ENCODE results near the gene FAM217A. TPM values are rescaled to one million over a fixed set of nuclear protein-coding genes. Genes with fewer than 3 reads are reported as not detected.
"Not testable (repeated sequence)": the region's sequence is repeated elsewhere in the genome, so short reads cannot be mapped to it uniquely, and the experiment has no call there.

The FAM217A gene, protein sequence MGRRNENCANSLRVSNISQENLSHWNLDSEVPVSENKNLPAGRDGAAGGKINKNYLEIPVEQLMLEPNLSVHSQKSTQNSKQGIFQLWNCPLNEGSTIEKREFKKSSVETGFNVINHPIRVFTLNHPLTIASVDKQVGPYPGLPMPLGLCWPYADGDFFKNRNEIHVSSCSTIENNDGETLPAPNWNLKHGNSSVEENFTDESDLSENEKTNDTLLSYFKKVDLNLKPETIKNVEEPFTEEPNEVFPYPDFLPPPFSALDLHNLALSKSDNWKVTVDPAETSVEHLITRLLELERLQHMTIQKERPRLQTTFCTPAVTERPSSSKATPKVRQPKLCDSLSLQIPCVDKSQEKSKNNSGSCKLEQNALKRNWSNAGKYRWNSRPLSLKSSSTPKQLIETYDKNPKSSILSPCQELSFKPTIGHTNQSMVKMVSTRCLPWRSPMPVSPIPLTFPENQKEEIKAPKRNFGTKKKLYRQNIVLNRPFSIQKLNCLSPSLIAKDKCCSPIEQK
- 0.48 TPM for total RNA-seq (ENCODE audit: insufficient read depth, low replicate concordance)

DNA sequence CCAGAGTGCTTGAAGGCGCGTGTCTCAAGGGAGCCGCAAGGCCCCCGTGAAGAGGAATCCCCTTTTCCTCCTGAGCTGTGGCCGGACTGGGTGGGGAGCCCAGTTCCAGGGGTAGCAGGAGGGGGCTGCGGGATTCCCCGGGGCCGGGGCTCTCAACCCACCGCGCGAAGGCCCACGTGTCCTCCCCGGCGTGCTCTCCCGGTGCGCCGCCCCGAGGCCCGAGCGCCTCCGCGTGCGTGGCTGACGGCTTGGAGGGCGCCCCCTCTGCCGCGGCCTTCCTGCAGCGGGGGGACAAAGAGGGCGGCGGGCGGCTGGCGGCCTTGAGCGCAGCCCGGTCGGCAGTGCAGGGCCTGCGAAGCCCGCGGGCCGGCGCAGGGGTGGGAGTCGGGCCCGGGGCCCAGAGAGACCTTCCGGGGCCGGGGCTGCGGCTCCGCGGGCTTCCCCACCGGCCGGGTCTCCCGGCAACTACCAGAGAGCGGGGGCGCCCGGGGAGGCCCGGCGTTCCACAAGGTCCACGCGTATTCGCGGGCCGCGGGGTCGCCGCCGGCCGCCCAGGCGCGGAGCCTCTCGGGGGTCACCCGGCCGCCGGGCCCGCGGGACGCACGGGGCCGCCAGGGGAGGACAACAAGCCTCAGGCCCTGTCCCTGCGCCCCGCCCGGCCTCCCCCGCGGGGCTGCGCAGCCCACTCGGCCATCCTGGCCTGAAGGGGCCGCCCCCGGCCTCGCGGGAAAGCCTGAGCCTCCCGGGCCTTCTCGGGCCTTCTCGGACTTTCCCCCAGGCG lies at the start of gene FAM217A:
TSS of gene FAM217A (minus strand) at position 447 of the 781 bp plus-strand sequence. CDS start 1,723 bp downstream, outside the sequence.
- no peak for DNase-seq (ENCODE audit: low spot score)

DNA sequence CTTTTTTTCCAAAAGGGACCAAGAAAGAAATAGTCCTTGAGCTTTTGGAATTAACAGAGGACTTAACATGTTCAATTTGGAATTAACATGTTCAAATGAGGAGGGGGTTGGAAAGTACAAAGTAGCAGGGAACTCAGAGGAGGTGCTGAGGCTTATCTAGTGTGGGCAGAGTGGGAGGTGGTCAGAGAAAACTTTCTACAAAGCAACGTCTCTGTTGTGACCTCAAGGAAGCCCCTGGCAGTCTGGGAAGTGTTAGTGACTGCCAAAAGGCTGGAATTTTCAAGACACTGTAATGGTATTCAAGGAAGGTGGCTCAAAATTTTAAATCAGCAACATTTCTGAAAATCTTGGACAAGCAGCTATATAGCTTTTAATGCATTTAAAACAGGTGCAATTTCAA lies 49.1 kb upstream of the FAM217A start:
- DNase-seq (ENCODE audit: low spot score), result no peak

DNA sequence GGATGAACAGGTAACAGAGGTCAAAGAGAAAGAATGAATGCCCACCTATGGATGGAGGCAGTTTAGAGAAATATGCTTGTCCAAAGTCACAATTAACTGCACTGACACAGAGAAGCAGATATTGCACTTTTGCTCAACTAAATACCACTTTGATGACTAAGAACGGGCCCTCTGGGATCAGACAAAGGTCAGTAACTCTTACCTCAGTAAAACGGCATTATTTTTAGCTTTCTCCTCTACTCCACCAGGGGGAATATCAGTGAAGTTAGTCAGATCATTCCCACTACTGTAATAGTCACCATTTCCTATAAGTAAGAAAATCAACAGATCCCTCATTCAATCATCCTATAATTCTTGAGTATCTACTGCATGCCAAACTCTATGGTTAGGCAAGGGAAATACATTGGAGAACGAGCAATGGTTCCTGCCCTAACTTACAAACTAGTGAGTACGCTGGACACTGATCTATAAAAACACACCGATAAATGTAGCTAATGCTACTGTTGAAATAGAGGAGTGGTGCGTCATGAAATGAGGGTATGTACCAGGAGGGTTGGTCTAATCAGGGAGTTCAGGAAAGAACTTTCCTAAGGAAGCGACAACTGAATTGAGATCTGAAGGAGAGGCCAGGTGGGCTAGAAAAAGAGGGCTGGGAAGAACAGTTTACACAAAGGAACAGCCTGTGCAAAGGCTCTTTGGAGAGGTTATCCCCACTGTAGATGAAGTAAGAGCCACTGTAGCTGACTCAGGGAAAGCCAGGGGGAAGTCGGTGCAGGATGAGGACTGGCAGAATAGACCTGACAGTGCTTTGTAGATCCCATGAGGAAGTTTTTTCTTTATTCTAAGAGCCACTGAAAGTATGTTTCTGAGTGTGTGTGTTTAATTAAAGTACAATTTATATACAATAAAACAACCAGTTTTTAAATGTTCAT lies 47.3 kb upstream of the FAM217A start:
- DNase-seq (ENCODE audit: low spot score), result peak; percentile 59

DNA sequence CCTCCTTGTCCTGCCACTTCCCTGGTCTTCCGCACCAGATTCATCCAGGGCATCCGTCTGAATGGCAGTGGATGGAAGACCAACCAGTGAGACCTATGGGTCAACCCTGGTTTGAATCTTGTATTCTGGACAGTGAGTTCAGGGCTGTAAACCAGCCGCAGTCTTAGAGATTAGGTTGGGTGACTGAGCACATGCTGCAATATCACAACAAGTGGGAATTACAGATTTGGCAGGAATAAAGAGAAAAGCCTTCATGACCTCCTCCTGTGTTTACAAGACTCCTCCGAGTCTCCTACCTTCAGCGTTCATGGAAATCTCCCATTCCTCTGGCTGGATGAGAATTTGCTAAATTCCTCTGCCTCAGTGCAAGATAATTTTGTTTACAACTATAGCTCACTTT lies 46.6 kb upstream of the FAM217A start:
- DNase-seq (ENCODE audit: low spot score), result peak; percentile 5

DNA sequence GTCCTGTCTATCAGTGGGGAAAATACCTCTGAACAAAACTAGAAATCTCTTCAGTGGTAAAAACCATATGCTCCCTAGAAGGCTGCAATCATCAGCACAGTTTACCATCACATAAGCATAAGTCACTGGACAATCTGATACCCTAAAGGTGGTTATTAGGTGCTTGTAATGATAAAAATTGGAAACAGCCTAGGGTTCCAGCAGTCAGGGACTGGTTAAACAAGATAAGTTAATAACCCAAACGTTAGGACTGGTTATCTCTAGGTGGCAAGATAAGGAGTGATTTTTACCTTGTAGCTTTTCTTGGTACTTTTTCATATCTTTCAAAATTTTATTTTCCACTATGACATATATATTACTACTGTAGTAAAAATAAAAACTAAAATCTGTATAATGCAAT lies 45.4 kb upstream of the FAM217A start:
- DNase-seq (ENCODE audit: low spot score), result no peak

DNA sequence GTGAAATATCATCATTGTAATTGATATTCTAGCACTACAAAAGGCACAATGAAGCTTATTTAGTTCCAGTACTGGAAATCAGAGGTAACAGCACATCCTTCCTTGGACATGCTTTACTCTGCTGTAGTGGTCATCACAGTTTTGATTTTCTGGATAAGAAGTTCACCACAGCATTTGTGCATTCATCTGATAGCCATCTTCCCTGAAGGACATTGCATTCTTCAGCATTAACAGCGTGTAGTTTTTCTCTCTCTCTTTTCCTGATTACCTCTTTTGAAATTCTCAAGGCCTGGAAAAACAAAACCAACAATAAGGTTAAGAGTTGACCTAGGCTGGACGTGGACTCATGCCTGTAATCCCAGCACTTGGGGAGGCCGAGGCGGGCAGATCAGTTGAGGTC lies 36.8 kb upstream of the FAM217A start:
- no peak for DNase-seq (ENCODE audit: low spot score)

DNA sequence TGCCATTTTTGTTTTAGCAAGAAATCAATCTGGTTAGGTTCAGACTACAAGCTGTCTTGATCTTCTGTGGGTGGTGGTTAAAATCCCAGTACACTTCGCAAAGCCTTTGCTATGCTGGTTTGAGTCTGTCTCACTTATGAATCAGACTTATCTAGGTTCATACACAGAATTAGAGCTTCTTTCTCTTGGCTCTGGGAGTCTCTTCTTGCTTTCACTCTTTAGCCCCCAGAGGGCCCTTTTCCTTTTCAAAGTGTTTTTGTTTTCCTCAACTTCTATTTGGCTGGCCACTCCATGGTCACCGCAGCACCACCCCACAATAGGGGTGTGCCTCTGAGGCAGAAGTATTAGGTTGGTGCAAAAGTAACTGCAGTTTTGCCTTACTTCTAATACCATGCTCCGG lies 35.2 kb upstream of the FAM217A start:
- peak; percentile 59 for DNase-seq (ENCODE audit: low spot score)

DNA sequence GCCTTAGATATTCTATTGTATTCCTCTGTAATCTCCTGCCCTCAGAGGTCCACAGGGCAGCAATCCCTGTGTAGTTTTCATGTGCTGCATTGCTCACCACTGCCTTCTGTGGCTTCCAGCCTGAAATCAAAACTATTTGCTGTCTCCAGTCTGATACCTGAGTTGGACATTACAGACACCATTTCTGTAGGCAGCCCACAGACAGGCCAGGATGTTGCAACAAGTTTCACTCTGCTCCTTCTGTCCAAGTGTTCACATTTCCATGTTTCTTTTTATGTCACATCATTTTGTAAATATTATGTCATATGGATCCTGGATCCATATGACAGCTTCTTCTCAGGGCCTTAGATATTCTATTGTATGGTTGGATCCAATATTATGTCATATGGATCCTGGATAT lies 34.7 kb upstream of the FAM217A start:
- DNase-seq (ENCODE audit: low spot score), result no peak

DNA sequence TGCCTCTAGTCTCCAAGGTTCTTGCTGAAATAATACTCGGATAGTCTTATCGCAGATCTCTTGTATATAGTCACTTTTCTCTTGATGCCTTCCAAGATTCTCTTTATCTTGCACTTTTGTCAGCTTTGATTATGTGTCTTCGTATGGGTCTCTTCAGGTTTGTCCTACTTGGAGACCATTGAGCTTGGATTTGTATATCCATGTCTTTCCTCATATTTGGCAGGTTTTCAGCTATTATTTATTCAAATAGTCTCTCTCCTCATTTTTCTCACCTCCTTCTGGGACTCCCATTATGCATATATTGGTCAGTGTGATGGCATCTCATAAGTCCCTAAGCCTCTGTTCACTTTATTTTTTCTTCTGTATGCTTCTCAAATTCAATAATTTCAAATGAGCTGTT lies 33.4 kb upstream of the FAM217A start:
- no peak for DNase-seq (ENCODE audit: low spot score)

DNA sequence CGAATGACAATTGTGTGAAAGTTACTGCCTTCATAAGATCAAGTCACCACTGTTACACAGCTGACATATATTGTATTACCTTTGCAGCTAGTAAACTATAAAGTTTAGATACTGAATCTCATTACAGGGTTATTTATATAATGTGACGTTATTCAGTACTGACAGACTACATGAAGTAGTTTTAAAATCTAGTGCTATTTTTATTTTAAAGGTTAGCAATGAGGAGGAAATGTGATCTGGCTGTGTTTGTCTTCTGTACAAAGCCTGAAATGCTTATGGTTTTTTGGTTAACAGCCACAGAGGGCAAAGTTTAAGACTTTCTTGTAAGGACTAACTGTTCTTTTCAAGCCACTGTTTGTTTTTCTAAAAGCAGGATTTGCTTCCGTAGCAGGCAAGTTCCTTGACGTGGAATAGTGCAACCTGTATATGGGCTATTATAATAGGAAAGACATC lies 30.5 kb upstream of the FAM217A start:
- not testable (repeated sequence) for DNase-seq (ENCODE audit: low spot score)

DNA sequence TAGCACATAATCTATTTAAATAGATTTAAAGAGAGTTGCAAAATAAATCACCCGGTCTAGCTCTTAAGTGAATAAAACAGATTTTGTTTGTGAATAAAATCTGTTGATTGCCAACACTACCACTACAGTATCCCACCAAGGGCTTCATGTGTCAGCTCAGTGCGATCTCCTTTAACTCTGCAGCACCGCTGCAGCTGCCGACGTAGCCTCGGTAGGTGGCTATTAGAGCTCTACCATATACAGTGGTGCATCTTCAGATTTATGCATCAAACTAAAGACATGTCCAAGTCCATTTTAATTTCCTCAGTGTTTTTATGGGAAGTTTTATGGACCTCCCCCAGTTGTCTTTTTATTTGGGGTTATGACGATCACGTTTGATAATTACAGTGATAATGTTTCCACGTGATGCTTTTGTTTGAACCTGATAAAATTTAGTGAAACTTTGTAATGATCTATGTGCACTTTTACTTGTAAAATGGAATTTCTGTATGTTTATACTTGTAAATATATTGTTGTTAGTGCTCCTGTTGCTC lies 29.7 kb upstream of the FAM217A start:
- DNase-seq (ENCODE audit: low spot score), result no peak

DNA sequence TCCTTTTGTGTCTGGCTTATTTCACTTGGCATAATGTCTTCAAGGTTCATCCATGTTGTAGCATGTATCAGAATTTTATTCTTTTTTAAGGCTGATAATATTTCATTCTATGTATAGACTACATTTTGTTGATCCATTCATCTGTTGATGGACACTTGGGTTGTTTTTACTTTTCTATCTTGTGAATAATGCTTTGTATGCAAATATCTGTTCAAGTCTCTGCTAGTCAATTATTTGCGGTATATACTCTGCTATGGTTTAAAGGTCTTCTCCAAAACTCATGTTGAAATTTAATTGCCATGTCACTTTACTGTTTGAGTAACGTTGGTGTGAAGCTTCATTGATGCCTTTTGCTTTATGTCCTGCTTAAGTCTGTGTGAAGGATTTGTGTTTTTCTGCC lies 28.9 kb upstream of the FAM217A start:
- no peak for DNase-seq (ENCODE audit: low spot score)

DNA sequence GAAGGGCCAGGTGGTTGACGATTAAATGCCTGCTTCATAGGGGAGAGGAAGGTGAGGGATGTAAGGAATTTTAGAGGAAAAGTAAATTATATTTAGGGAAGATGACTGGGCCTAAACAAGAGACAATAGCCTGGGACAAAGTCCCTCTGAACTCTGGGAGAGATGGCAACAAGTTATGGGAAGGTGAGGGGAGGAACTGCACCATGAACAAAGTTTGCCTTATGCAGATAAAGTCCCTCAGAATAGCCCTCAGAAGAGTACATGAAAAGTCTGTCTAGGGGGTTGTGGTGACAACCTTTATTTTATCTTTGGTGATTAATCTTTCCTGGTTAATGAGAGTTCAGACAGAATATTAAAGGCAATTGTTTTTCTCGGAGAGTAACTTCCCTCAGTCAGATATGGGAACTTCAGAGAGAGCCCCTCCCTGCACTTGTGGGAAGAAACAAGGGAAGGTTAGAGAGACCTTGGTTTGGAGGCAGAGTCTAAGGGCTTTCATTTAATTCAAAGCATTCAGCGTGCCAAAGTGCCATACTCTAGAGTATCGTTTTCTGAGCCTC lies 27.1 kb upstream of the FAM217A start:
- no peak for DNase-seq (ENCODE audit: low spot score)

DNA sequence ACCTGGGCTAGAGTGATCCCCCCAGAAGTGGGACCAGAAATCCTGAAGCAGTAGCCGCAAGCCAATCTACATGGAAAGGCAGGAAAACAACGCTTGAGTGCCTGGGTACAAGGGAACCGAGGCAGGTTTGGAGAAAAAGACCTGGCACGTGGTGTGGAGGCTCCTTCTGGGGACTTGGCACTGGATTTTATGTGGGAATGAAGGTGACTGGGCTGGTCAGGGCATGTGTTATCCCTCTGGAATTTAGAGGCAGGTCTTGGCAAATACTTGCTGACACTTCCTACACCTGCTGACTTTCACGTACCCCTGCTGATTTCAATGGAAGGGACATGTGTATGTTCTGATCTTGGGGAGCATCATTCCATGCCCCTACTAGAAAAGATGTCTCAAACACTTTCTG lies 25.0 kb upstream of the FAM217A start:
- no peak for DNase-seq (ENCODE audit: low spot score)

DNA sequence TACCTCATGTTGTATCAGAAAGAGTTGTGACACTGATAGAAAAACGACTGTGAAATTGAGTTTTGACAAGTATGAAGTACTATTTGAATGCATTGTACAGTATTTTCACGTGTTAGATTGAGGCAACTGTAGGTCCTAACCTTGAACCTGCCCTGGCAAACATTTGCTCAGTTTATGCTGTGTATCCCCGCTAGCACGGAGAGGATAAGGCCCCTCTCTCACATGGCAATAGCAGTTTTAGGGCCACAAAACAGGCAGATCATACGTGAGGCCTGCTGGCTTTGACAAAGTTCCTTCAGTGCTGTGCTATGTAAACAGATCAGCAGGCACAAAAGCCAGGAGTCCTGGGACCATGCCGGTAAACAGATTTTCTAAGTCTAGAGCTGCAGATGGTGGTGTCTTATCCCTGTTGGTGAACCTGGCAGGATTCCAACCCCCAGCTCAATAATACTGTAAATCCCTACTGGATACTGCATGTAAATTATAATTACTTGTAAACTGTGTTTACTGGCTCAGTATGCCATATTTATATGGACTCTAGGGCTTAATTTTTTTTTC lies 23.8 kb upstream of the FAM217A start:
- no peak for DNase-seq (ENCODE audit: low spot score)

DNA sequence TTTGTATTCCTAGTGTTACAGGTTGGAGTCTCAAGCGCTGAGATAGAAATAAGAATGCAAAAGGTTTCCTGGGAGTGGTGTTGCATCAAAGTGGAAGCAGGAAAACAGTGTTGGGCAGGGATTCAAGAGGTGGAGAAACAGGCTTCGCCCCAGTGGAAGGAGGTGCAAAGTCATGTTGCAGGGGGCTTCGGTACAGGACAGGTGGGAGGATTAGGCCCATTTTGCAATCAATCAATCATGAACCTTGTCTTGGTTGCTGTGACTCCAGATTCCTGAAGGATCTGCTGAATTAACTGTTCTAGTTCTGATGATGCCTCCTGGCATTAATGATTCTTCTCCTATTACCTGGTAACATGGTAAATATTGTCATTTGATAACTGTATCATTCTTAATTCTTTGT lies 22.4 kb upstream of the FAM217A start:
- DNase-seq (ENCODE audit: low spot score), result no peak

DNA sequence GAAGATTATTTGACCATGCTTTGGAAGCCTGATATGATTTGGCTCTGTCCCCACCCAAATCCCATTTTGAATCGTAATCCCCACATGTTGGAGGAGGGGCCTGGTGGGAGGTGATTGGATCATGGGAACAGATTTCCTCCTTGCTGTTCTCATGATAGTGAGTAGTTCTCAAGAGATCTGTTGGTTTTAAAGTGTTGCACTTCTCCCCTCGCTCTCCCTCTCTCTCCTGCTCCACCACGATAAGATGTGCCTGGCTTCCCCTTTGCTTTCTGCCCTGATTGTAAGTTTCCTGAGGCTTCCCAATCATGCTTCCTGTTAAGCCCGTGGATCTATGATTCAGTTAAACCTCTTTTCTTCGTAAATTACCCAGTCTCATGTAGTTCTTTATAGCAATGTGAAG lies 21.7 kb upstream of the FAM217A start:
- DNase-seq (ENCODE audit: low spot score), result no peak

DNA sequence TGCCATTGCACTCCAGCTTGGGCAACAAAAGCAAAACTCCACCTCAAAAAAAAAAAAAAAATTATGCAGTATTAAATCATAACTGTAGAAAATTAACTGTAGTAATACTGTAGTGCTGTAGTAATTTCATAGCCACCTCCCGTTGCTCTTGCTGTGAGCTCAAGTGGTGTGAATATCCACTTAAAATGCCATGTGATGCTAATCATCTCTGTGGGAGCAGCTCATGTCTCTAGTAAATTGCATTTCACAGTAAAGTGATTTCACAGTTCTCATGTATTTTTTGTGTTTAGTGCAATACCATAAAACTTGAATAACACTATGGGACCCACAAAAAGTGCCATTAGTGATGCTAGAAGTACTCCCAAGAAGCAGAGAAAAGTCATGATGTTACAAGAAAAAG lies 14.4 kb upstream of the FAM217A start:
- DNase-seq (ENCODE audit: low spot score), result no peak

DNA sequence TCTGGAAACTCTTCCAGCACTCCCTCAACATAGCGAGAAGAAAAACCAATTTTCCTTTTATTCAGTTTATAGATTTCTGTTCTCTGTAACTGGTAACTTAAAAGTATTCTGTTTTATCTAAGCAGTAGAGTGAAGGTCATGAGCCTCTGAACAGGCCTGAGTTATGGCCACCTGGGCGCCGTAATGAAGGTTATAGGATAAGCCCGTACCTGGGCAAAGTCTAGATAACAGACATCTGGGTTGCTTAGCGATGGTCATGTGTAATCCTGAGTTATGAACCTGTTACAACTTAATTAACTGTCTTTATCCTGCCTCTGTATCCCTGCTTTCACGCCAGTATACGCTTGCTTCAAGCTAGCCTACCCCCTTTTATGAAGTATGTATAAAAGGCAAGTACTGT lies 13.0 kb upstream of the FAM217A start:
- DNase-seq (ENCODE audit: low spot score), result no peak

DNA sequence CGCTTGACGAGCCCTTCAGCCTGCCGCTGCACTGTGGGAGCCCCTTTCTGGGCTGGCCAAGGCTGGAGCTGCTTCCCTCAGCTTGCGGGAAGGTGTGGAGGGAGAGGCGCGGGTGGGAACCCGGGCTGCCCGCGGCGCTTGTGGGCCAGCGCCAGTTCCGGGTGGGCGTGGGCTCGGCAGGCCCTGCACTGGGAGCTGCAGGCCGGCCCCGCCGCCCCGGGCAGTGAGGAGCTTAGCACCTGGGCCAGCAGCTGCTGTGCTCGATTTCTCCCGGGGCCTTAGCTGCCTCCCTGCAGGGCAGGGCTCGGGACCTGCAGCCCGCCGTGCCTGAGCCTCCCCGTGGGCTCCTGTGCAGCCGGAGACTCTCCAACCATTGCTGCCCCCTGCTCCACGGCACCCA lies 11.1 kb upstream of the FAM217A start:
- not testable (repeated sequence) for DNase-seq (ENCODE audit: low spot score)

DNA sequence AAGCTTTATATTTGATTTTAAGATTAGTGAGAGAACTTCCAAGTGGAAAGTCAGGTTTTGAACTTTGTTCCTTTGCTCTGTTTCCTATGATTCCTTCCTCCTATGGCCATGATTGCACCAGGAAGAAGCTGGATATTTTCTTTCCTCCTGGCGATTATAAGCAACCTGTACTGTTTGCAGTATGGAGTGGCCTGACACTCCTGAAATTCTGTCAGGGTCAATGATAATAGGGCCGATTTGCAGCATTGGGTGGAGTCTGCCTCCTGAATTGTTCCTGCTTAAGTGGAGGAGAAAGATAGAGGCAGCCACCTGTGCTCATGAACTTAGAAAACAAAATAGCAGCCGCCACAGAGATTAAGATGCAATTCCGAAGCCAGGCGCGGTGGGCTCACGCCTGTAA lies 9.8 kb upstream of the FAM217A start:
- no peak for DNase-seq (ENCODE audit: low spot score)
